Natural killer cell (primary cell): ENCODE data around the gene TLR6. TPM values are rescaled to one million over a fixed set of nuclear protein-coding genes. Genes with fewer than 3 reads are reported as not detected.

Experiments used
- ATAC-seq, 3 donors: fragments of 150-1000 bp in 2 of 3; fragments of 200-7000 bp in 1 of 3; cut with Tn5 transposase; 1 replicate in 1 of 3; 2 replicates in 2 of 3; pipeline ENCODE4 v1.10.0; 2021; ENCODE audit warnings: mild to moderate bottlenecking in 2 of 3, moderate library complexity in 2 of 3
- DNase-seq, 2 donors: peaks; one replicate each; pipeline versions ENCODE4 v3.0.0 to v3.0.0-alpha.2; 2013 to 2021; ENCODE audit warnings: mixed read lengths in 1 of 2
- H3K27ac ChIP-seq: one replicate; pipeline ENCODE4 v1.5.1; 2013; ENCODE audit warnings: mild to moderate bottlenecking, low read length
- H3K27me3 ChIP-seq: one replicate; pipeline ENCODE4 v1.6.1; 2013; ENCODE audit warnings: low read length; ENCODE audit not compliant: control insufficient read depth, insufficient read depth
- H3K36me3 ChIP-seq: one replicate; pipeline ENCODE4 v1.6.1; 2013; ENCODE audit warnings: low read length; ENCODE audit not compliant: control insufficient read depth, insufficient read depth
- H3K4me1 ChIP-seq: one replicate; pipeline ENCODE4 v1.6.1; 2013; ENCODE audit warnings: low read length; ENCODE audit not compliant: control insufficient read depth, insufficient read depth
- H3K4me3 ChIP-seq: one replicate; pipeline ENCODE4 v1.5.1; 2013; ENCODE audit warnings: low read length
- H3K9me3 ChIP-seq: one replicate; pipeline ENCODE4 v1.6.1; 2013; ENCODE audit warnings: low read length; ENCODE audit not compliant: control insufficient read depth, insufficient read depth
- H3K27ac Mint-ChIP-seq, 2 donors: one replicate each; pipeline ENCODE4 v1.8.0; 2022; ENCODE audit warnings: mild to moderate bottlenecking in 2 of 2, mixed read lengths in 2 of 2, moderate library complexity in 1 of 2
- H3K27me3 Mint-ChIP-seq, 2 donors: one replicate each; pipeline ENCODE4 v1.8.0; 2022; ENCODE audit warnings: low read depth in 2 of 2, mixed read lengths in 2 of 2
- H3K36me3 Mint-ChIP-seq: one replicate; pipeline ENCODE4 v1.8.0; 2022; ENCODE audit warnings: mixed read lengths
- H3K4me1 Mint-ChIP-seq, 2 donors: one replicate each; pipeline ENCODE4 v1.8.0; 2022; ENCODE audit warnings: mixed read lengths in 2 of 2
- H3K4me3 Mint-ChIP-seq: one replicate; pipeline ENCODE4 v1.8.0; 2022; ENCODE audit warnings: mild to moderate bottlenecking, moderate library complexity, mixed read lengths
- H3K9me3 Mint-ChIP-seq, 2 donors: one replicate each; pipeline ENCODE4 v1.8.0; 2022; ENCODE audit warnings: mixed read lengths in 2 of 2
- CTCF ChIP-seq: fragments of 200-600 bp; IDR thresholded peaks from one replicate; pipeline ENCODE4 v1.8.0; 2022; ENCODE audit warnings: antibody characterized with exemption
- WGBS: methylation state at CpG from one replicate; pipeline ENCODE4 v1.1.7; 2013; ENCODE audit warnings: missing lambda C conversion rate; ENCODE audit not compliant: insufficient coverage; 5-methylcytosine and 5-hydroxymethylcytosine counted together
- intact Hi-C: fragments of 100-400 bp; cut with micrococcal nuclease; formaldehyde crosslinking; loops from one replicate; pipeline ENCODE4 v1.14.2; 2022
- total RNA-seq, 4 donors: library from RNA; stranded (reverse); fragments of 120-200 nt in 1 of 4; gene quantifications; one replicate each; pipeline versions ENCODE4 v1.2.3 to v1.2.4, GENCODE V29; 2013 to 2022

Gene TLR6
- total RNA-seq, 3 donors from 2014 or later (not counting 1 experiment from before 2014, with no cell fraction given): 6.3 to 9.8 (median 6.8) TPM

- Histone ChIP-seq H3K4me3 (no peak overlapping the region), H3K27ac (no peak overlapping the region), H3K9me3 (no peaks in the 10 kb centered on the region), H3K4me1 (peaks cover 9% of the 10 kb centered on the region), H3K27me3 (no peaks in the 10 kb centered on the region), H3K36me3 (peaks cover 16% of the 10 kb centered on the region)
- Mint-ChIP-seq H3K9me3 (peaks cover 4 to 8% of the 10 kb centered on the region in 2 donors), H3K27ac (no peak overlapping the region), H3K36me3 (peaks cover 8% of the 10 kb centered on the region), H3K4me1 (peaks cover 15 to 17% of the 10 kb centered on the region in 2 donors), H3K27me3 (no peaks in the 10 kb centered on the region), H3K4me3 (no peak overlapping the region)
- intact Hi-C loops: no loop called here
- DNase-seq (no peak), ATAC-seq (no peak)
- no peak for TF ChIP-seq CTCF
Observed at GRCh38 chr4:38831653-38832052, 25.0 kb downstream of the TLR6 start.

GRCh38 chr4:38829237-38829636 is 27.4 kb downstream of the TLR6 start:
- no peaks in the 10 kb centered on the region for H3K27me3 ChIP-seq
- intact Hi-C loops: no loop called here
- Mint-ChIP-seq H3K4me3 (no peak overlapping the region), H3K27ac (no peak overlapping the region), H3K4me1 (peaks cover 8 to 17% of the 10 kb centered on the region in 2 donors), H3K36me3 (peaks cover 14% of the 10 kb centered on the region), H3K27me3 (no peaks in the 10 kb centered on the region), H3K9me3 (peaks cover 0 to 2% of the 10 kb centered on the region in 2 donors)
- 96% methylated on average over 4 of the region's 5 CpGs for WGBS
- DNase-seq (no peak), ATAC-seq (no peak)
- no peak overlapping the region for H3K27ac ChIP-seq
- TF ChIP-seq CTCF: no peak
- H3K4me3 ChIP-seq: no peak overlapping the region
- peaks cover 9% of the 10 kb centered on the region for H3K4me1 ChIP-seq
- H3K36me3 ChIP-seq: peaks cover 18% of the 10 kb centered on the region
- no peaks in the 10 kb centered on the region for H3K9me3 ChIP-seq

GRCh38 chr4:38823766-38824165 is 32.9 kb downstream of the TLR6 start:
- H3K4me3 Mint-ChIP-seq: no peak overlapping the region
- peaks cover 0 to 2% of the 10 kb centered on the region in 2 donors for H3K9me3 Mint-ChIP-seq
- Histone ChIP-seq H3K27me3 (no peaks in the 10 kb centered on the region), H3K9me3 (peaks cover 9% of the 10 kb centered on the region), H3K4me1 (peaks cover 10% of the 10 kb centered on the region), H3K4me3 (no peak overlapping the region), H3K27ac (no peak overlapping the region), H3K36me3 (peaks cover 14% of the 10 kb centered on the region)
- peaks cover 12% of the 10 kb centered on the region for H3K36me3 Mint-ChIP-seq
- no peaks in the 10 kb centered on the region for H3K27me3 Mint-ChIP-seq
- 94% methylated on average over 27 of the region's 27 CpGs for WGBS
- no peak overlapping the region for H3K27ac Mint-ChIP-seq
- ATAC-seq: no peak
- H3K4me1 Mint-ChIP-seq: peaks cover 8 to 12% of the 10 kb centered on the region in 2 donors
- no peak for DNase-seq
- intact Hi-C loops: no loop called here
- no peak for TF ChIP-seq CTCF

- intact Hi-C loops: no loop called here
- no peak overlapping the region for H3K4me3 ChIP-seq
- peaks cover 9% of the 10 kb centered on the region for H3K9me3 ChIP-seq
- WGBS: 91% methylated on average over 3 of the region's 5 CpGs
- Mint-ChIP-seq H3K27me3 (no peaks in the 10 kb centered on the region), H3K36me3 (peaks cover 12% of the 10 kb centered on the region), H3K4me3 (no peak overlapping the region), H3K4me1 (peaks cover 8 to 12% of the 10 kb centered on the region in 2 donors), H3K27ac (no peak overlapping the region), H3K9me3 (peaks cover 0 to 2% of the 10 kb centered on the region in 2 donors)
- H3K27ac ChIP-seq: no peak overlapping the region
- H3K4me1 ChIP-seq: peaks cover 10% of the 10 kb centered on the region
- H3K27me3 ChIP-seq: no peaks in the 10 kb centered on the region
- peaks cover 6% of the 10 kb centered on the region for H3K36me3 ChIP-seq
- no peak for ATAC-seq
- no peak for DNase-seq
- no peak for TF ChIP-seq CTCF
Observed at GRCh38 chr4:38822748-38823303, 33.8 kb downstream of the TLR6 start.
